ENCODE results near the gene PRR23C.
"Not testable (repeated sequence)": the region's sequence is repeated elsewhere in the genome, so short reads cannot be mapped to it uniquely, and the experiment has no call there.

PRR23C gene

GRCh38 chr3:139062918-139063317, 18.2 kb upstream of the PRR23C start:
- in situ Hi-C loops (cut with MboI; ENCODE audit: low pct_unique_long_range_greater_than_20kb, low sequenced_read_pairs, unreplicated experiment): no loop called here
- no peak for DNase-seq (ENCODE audit: low spot score)
- no peak for TF ChIP-seq CTCF (IDR thresholded peaks at IDR 0.05; ENCODE audit: extremely low read depth, insufficient read depth, missing control alignments)

GRCh38 chr3:139052802-139053600, 8.3 kb upstream of the PRR23C start:
- in situ Hi-C loops (cut with MboI; ENCODE audit: low pct_unique_long_range_greater_than_20kb, low sequenced_read_pairs, unreplicated experiment): no loop called here
- no peak for TF ChIP-seq CTCF (IDR thresholded peaks at IDR 0.05; ENCODE audit: extremely low read depth, insufficient read depth, missing control alignments)
- DNase-seq (ENCODE audit: low spot score): no peak

- TF ChIP-seq CTCF (IDR thresholded peaks at IDR 0.05; ENCODE audit: extremely low read depth, insufficient read depth, missing control alignments): no peak
- no peak for DNase-seq (ENCODE audit: low spot score)
- in situ Hi-C loops (cut with MboI; ENCODE audit: low pct_unique_long_range_greater_than_20kb, low sequenced_read_pairs, unreplicated experiment): no loop called here
Observed at GRCh38 chr3:139043554-139044365, 932 bp downstream of the PRR23C start.

GRCh38 chr3:139037478-139037877, 7.2 kb downstream of the PRR23C start:
- TF ChIP-seq CTCF (IDR thresholded peaks at IDR 0.05; ENCODE audit: extremely low read depth, insufficient read depth, missing control alignments): no peak
- in situ Hi-C loops (cut with MboI; ENCODE audit: low pct_unique_long_range_greater_than_20kb, low sequenced_read_pairs, unreplicated experiment): no loop called here
- no peak for DNase-seq (ENCODE audit: low spot score)

GRCh38 chr3:139032326-139033002, 12.2 kb downstream of the PRR23C start:
- TF ChIP-seq CTCF (IDR thresholded peaks at IDR 0.05; ENCODE audit: extremely low read depth, insufficient read depth, missing control alignments): no peak
- in situ Hi-C loops (cut with MboI; ENCODE audit: low pct_unique_long_range_greater_than_20kb, low sequenced_read_pairs, unreplicated experiment): no loop called here
- DNase-seq (ENCODE audit: low spot score): no peak

- DNase-seq (ENCODE audit: low spot score); in situ Hi-C loops (cut with MboI; ENCODE audit: low pct_unique_long_range_greater_than_20kb, low sequenced_read_pairs, unreplicated experiment): not testable (repeated sequence)
Observed at GRCh38 chr3:139030576-139030975, 14.1 kb downstream of the PRR23C start.
